Measurements from ENCODE around the gene LAGE3.

- no peak for TF ChIP-seq CTCF (IDR thresholded peaks at IDR 0.05)
- no peak for TF ChIP-seq POLR2A (IDR thresholded peaks at IDR 0.05)
Measured at GRCh38 chrX:154513716-154514115, 34.6 kb upstream of the LAGE3 start.

Measured in right lobe of liver (tissue), 4 donors.